SK-N-SH treated with all-trans-retinoic acid at 6 μM for 48 hours (cell line): Measurements from ENCODE around the gene ARSB.
"Not testable (repeated sequence)": the region's sequence is repeated elsewhere in the genome, so short reads cannot be mapped to it uniquely, and the experiment has no call there.

ENCODE experiments used
- ATAC-seq: fragments of 200-7000 bp; cut with Tn5 transposase; 3 replicates; pipeline ENCODE4 v1.9.1; 2020; ENCODE audit warnings: mild to moderate bottlenecking, moderate library complexity
- ARNTL ChIP-seq: fragments of 450-650 bp; formaldehyde crosslinking; IDR thresholded peaks from 2 replicates; pipeline ENCODE4 v1.5.0; 2020; ENCODE audit warnings: low read depth, mild to moderate bottlenecking, moderate library complexity, borderline replicate concordance
- CSDC2 ChIP-seq: fragments of 250-450 bp; sonication (Bioruptor Pico); IDR thresholded peaks from 2 replicates; pipeline ENCODE4 v1.5.0; 2020; ENCODE audit warnings: mild to moderate bottlenecking, moderate library complexity
- GLIS3 ChIP-seq: fragments of 250-450 bp; sonication (Bioruptor Pico); IDR thresholded peaks from 2 replicates; pipeline ENCODE4 v1.5.0; 2020; ENCODE audit warnings: mild to moderate bottlenecking, moderate library complexity
- ISL1 ChIP-seq: fragments of 250-450 bp; sonication (Bioruptor Pico); IDR thresholded peaks from 2 replicates; pipeline ENCODE4 v2.1.2; 2022; ENCODE audit warnings: mild to moderate bottlenecking, moderate library complexity
- PPARA ChIP-seq: fragments of 250-450 bp; sonication (Bioruptor Pico); IDR thresholded peaks from 2 replicates; pipeline ENCODE4 v1.5.0; 2020; ENCODE audit warnings: mild to moderate bottlenecking, borderline replicate concordance
- RARB ChIP-seq: fragments of 250-450 bp; sonication (Bioruptor Pico); IDR thresholded peaks from 2 replicates; pipeline ENCODE4 v1.8.0; 2021; ENCODE audit warnings: mild to moderate bottlenecking, moderate library complexity
- ZFP30 ChIP-seq: fragments of 450-650 bp; formaldehyde crosslinking; IDR thresholded peaks from 2 replicates; pipeline ENCODE4 v1.5.0; 2022; ENCODE audit warnings: mild to moderate bottlenecking, moderate library complexity
- ZNF565 ChIP-seq: fragments of 450-650 bp; formaldehyde crosslinking; conservative IDR thresholded peaks from 2 replicates; pipeline ENCODE4 v1.5.0; 2020; ENCODE audit warnings: low read depth, mild to moderate bottlenecking, moderate library complexity
- ZNF8 ChIP-seq: fragments of 450-650 bp; formaldehyde crosslinking; IDR thresholded peaks from 2 replicates; pipeline ENCODE4 v1.5.0; 2020; ENCODE audit warnings: mild to moderate bottlenecking, moderate library complexity
- TF ChIP-seq, protein P1 (sequence below): fragments of 250-450 bp; sonication (Bioruptor Pico); IDR thresholded peaks from 2 replicates; pipeline ENCODE4 v1.5.0; 2020; ENCODE audit warnings: mild to moderate bottlenecking, moderate library complexity
- TF ChIP-seq, protein P2 (sequence below): fragments of 250-450 bp; sonication (Bioruptor Pico); IDR thresholded peaks from 2 replicates; pipeline ENCODE4 v1.5.1; 2020; ENCODE audit warnings: low read depth, mild to moderate bottlenecking, moderate library complexity
- TF ChIP-seq, protein P3 (sequence below): fragments of 250-450 bp; sonication (Bioruptor Pico); IDR thresholded peaks from 2 replicates; pipeline ENCODE4 v1.8.0; 2020; ENCODE audit warnings: mild to moderate bottlenecking, moderate library complexity, borderline replicate concordance
- TF ChIP-seq, protein P4 (sequence below): fragments of 250-450 bp; sonication (Bioruptor Pico); IDR thresholded peaks from 2 replicates; pipeline ENCODE4 v1.8.0; 2021; ENCODE audit warnings: low read depth, mild to moderate bottlenecking, moderate library complexity, borderline replicate concordance
- TF ChIP-seq, protein P5 (sequence below): fragments of 250-450 bp; sonication (Bioruptor Pico); IDR thresholded peaks from 2 replicates; pipeline ENCODE4 v1.5.1; 2021; ENCODE audit warnings: mild to moderate bottlenecking, moderate library complexity

The ARSB gene

DNA sequence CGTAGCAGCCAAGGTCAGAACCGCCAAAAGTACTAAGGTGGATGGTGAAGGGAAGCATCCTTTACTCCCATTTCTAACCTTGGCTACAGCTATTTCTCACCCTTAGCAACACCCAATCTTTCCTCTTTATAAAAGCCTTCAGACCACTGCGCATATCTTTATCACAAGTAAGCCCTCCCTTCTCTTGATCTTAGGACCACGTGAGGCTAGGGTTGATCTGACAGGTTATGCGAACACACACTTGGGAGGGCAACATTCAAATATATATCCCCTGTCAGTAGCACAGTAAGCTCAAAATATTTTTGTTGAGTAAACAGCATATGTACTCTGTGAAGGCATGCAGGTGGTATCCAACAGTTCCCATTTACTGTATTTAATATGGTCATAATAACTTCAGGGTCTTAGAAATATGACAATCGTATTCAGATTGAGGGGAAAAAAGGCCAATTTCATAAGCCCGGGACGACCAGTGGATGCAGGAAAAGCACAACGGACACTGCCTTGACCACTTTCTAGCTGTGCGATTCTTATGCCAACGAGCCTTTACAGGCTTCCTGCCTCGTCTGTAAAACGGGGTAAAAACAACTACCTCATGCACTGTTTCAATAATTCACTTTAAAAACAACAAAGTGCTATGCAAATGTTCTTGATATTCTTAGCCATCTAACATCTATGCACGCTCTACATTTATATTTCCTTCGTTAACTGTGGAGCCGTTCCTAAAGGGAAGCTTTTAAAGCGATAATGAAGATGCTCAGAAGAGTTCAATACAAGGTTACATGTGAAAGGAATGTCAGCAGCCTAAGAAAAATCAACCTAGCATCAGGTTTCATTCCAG lies 1.3 kb downstream of the ARSB start (continued):
- TF ChIP-seq, protein P1, sequence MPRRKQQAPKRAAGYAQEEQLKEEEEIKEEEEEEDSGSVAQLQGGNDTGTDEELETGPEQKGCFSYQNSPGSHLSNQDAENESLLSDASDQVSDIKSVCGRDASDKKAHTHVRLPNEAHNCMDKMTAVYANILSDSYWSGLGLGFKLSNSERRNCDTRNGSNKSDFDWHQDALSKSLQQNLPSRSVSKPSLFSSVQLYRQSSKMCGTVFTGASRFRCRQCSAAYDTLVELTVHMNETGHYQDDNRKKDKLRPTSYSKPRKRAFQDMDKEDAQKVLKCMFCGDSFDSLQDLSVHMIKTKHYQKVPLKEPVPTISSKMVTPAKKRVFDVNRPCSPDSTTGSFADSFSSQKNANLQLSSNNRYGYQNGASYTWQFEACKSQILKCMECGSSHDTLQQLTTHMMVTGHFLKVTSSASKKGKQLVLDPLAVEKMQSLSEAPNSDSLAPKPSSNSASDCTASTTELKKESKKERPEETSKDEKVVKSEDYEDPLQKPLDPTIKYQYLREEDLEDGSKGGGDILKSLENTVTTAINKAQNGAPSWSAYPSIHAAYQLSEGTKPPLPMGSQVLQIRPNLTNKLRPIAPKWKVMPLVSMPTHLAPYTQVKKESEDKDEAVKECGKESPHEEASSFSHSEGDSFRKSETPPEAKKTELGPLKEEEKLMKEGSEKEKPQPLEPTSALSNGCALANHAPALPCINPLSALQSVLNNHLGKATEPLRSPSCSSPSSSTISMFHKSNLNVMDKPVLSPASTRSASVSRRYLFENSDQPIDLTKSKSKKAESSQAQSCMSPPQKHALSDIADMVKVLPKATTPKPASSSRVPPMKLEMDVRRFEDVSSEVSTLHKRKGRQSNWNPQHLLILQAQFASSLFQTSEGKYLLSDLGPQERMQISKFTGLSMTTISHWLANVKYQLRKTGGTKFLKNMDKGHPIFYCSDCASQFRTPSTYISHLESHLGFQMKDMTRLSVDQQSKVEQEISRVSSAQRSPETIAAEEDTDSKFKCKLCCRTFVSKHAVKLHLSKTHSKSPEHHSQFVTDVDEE (CRISPR knock-in tag), result no peak
- TF ChIP-seq, protein P2, sequence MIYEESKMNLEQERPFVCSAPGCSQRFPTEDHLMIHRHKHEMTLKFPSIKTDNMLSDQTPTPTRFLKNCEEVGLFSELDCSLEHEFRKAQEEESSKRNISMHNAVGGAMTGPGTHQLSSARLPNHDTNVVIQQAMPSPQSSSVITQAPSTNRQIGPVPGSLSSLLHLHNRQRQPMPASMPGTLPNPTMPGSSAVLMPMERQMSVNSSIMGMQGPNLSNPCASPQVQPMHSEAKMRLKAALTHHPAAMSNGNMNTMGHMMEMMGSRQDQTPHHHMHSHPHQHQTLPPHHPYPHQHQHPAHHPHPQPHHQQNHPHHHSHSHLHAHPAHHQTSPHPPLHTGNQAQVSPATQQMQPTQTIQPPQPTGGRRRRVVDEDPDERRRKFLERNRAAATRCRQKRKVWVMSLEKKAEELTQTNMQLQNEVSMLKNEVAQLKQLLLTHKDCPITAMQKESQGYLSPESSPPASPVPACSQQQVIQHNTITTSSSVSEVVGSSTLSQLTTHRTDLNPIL (CRISPR knock-in tag), result no peak
- TF ChIP-seq, all 23 proteins: peak for 0

DNA sequence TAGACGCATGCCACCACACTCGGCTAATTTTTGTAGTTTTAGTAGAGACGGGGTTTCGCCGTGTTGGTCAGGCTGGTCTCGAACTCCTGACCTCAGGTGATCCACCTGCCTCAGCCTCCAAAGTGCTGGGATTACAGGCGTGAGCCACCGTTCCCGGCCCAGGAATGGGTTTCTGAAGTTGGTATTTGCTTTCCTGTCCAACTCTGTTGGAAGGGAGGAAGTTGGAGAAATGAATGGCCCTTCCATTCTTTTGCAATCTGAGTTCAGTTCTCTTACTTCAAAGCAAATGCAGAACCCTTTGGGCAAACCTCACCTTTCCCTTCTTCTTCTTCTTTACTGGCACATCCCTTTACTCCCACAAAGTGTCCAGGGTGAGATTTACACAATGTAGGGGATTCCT lies 1.9 kb downstream of the ARSB start:
- not testable (repeated sequence) for ATAC-seq

DNA sequence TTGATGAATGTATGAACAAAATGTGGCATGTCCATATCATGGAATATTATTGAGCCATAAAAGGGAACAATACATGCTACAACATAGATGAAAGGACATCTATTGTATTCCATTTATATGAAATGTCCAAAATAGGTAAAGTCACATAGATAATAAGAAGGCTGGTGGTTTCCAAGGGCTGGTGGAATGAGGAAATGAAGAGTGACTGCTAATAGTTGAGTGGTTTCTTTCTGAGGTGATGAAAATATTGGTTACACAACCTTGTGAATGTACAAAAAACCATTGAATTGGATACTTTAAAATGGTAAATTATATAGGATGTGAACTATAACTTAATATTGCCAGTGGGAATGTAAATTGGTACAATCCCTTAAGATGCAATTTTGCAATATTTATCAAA lies 5.2 kb downstream of the ARSB start:
- no peak for ATAC-seq
- TF ChIP-seq ZNF565 (CRISPR knock-in tag) (no peak), PPARA (CRISPR knock-in tag) (no peak), GLIS3 (no peak), ARNTL (CRISPR knock-in tag) (no peak)
- TF ChIP-seq, protein P3, sequence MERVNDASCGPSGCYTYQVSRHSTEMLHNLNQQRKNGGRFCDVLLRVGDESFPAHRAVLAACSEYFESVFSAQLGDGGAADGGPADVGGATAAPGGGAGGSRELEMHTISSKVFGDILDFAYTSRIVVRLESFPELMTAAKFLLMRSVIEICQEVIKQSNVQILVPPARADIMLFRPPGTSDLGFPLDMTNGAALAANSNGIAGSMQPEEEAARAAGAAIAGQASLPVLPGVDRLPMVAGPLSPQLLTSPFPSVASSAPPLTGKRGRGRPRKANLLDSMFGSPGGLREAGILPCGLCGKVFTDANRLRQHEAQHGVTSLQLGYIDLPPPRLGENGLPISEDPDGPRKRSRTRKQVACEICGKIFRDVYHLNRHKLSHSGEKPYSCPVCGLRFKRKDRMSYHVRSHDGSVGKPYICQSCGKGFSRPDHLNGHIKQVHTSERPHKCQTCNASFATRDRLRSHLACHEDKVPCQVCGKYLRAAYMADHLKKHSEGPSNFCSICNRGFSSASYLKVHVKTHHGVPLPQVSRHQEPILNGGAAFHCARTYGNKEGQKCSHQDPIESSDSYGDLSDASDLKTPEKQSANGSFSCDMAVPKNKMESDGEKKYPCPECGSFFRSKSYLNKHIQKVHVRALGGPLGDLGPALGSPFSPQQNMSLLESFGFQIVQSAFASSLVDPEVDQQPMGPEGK (CRISPR knock-in tag), result no peak
- TF ChIP-seq, all 23 proteins: peak for 0

DNA sequence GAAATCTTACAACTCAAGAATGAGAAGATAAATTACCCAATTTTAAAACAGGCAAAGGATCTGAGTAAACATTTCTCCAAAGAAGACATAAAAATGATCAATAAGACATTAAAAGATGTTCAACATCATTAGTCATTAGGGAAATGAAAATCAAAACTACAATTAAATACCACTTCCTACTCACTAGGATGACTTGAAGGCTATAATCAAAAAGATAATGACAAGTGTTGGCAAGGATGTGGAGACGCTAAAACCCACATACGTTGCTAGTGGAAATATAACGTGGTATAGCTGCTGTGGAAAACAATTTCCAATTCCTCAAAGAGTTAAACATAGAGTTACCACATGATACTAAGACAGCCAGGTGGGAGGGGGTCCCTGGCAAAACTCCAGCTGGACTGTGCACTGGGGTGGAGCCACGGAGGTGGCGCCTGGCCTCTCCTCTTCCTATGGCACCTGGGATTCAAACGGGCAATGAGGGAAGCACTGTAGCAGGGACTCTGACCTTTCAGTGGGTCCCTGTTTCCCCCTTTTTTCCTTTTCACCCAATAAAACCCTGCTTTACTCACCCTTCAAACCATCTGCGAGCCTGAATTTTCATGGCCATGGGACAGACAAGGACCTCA lies 5.9 kb downstream of the ARSB start:
- ATAC-seq, result no peak
- TF ChIP-seq, protein P4, sequence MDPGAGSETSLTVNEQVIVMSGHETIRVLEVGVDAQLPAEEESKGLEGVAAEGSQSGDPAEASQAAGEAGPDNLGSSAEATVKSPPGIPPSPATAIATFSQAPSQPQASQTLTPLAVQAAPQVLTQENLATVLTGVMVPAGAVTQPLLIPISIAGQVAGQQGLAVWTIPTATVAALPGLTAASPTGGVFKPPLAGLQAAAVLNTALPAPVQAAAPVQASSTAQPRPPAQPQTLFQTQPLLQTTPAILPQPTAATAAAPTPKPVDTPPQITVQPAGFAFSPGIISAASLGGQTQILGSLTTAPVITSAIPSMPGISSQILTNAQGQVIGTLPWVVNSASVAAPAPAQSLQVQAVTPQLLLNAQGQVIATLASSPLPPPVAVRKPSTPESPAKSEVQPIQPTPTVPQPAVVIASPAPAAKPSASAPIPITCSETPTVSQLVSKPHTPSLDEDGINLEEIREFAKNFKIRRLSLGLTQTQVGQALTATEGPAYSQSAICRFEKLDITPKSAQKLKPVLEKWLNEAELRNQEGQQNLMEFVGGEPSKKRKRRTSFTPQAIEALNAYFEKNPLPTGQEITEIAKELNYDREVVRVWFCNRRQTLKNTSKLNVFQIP, result no peak
- no peak for TF ChIP-seq ZNF8 (CRISPR knock-in tag)
- no peak for TF ChIP-seq PPARA (CRISPR knock-in tag)
- no peak for TF ChIP-seq CSDC2

DNA sequence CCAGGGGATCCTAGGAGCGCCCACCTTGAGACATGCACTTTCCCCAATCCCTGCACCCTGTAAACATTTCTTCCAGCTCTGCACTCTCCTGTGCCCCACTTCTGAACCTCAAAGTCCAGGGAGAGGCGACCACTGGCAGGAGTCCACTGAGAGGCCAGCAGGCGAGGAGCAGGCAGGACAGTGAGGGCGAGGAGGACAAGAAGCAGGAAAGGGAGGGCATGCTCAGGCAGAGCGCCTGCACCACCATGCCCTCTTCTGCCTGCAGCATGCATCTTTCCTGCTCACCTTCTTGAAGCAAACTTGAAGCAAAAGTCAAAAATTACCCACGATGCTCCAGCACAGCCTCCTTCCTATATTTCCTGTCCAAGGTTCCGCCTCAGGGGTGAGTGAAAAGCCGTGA lies 10.1 kb downstream of the ARSB start:
- TF ChIP-seq, protein P5, sequence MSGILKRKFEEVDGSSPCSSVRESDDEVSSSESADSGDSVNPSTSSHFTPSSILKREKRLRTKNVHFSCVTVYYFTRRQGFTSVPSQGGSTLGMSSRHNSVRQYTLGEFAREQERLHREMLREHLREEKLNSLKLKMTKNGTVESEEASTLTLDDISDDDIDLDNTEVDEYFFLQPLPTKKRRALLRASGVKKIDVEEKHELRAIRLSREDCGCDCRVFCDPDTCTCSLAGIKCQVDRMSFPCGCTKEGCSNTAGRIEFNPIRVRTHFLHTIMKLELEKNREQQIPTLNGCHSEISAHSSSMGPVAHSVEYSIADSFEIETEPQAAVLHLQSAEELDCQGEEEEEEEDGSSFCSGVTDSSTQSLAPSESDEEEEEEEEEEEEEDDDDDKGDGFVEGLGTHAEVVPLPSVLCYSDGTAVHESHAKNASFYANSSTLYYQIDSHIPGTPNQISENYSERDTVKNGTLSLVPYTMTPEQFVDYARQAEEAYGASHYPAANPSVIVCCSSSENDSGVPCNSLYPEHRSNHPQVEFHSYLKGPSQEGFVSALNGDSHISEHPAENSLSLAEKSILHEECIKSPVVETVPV, result no peak
- TF ChIP-seq RARB (CRISPR knock-in tag) (no peak), CSDC2 (no peak), ZFP30 (CRISPR knock-in tag) (no peak), ISL1 (no peak)
- no peak for ATAC-seq
